Omental fat pad (tissue), 4 donors: ENCODE measurements around the gene ELP4. TPM values are rescaled to one million over a fixed set of nuclear protein-coding genes. Genes with fewer than 3 reads are reported as not detected.

Experiments
- ATAC-seq: fragments of 150-250 bp; one replicate; pipeline ENCODE4 v1.9.1; 2016; ENCODE audit warnings: mild to moderate bottlenecking, moderate library complexity; ENCODE audit not compliant: low FRiP score
- DNase-seq: peaks from one replicate; pipeline ENCODE4 v3.0.0-alpha.2; 2019; ENCODE audit warnings: low spot score
- CTCF ChIP-seq, 3 donors: fragments of 450-650 bp; IDR thresholded peaks; one replicate each; pipeline ENCODE4 v1.5.1; 2016 to 2017; ENCODE audit warnings: antibody characterized with exemption in 3 of 3, mild to moderate bottlenecking in 3 of 3, moderate library complexity in 2 of 3
- total RNA-seq, 4 donors: library from RNA; depleted of rRNA; stranded (reverse); fragments of >200 nt; gene quantifications; one replicate each; pipeline ENCODE4 v1.1.0, GENCODE V29; 2016

The ELP4 gene
- total RNA-seq, 4 donors from 2014 or later = 14.1 to 32.0 (median 20.8) TPM

- no peak for ATAC-seq
- no peak for TF ChIP-seq CTCF (IDR thresholded peaks at IDR 0.05)
- no peak for DNase-seq
Observed at GRCh38 chr11:31780480-31780971, 271.0 kb downstream of the ELP4 start.

GRCh38 chr11:31782257-31782656, 272.7 kb downstream of the ELP4 start:
- DNase-seq (no peak), ATAC-seq (no peak)
- no peak for TF ChIP-seq CTCF (IDR thresholded peaks at IDR 0.05)

- DNase-seq = no peak
- TF ChIP-seq CTCF (IDR thresholded peaks at IDR 0.05) = no peak
- ATAC-seq = no peak
Observed at GRCh38 chr11:31783252-31783651, 273.7 kb downstream of the ELP4 start.

GRCh38 chr11:31784611-31785010, 275.0 kb downstream of the ELP4 start:
- ATAC-seq = no peak
- no peak for DNase-seq
- TF ChIP-seq CTCF (IDR thresholded peaks at IDR 0.05) = no peak

- DNase-seq (no peak), ATAC-seq (no peak)
- TF ChIP-seq CTCF (IDR thresholded peaks at IDR 0.05) = no peak
Observed at GRCh38 chr11:31786996-31787685, 277.6 kb downstream of the ELP4 start.

GRCh38 chr11:31788085-31788484, 278.5 kb downstream of the ELP4 start:
- DNase-seq (no peak), ATAC-seq (no peak)
- no peak for TF ChIP-seq CTCF (IDR thresholded peaks at IDR 0.05)

GRCh38 chr11:31790649-31791048, 281.1 kb downstream of the ELP4 start:
- TF ChIP-seq CTCF (IDR thresholded peaks at IDR 0.05) = no peak
- DNase-seq = no peak

More at GRCh38 chr11:31790649-31791048, 281.1 kb downstream of the ELP4 start:
- ATAC-seq = no peak
